MCF 10A (cell line): ENCODE results near the gene GJC1. TPM values are rescaled to one million over a fixed set of nuclear protein-coding genes. Genes with fewer than 3 reads are reported as not detected.

Experiments
- BruUV-seq: library from RNA; stranded (reverse); fragments of 400-500 nt; replicated peaks from 2 replicates; lab custom pipeline; 2021; lab: Mats Ljungman, UMichigan
- CTCF ChIA-PET: fragments of 300-600 bp; sonication (Branson Sonifier 250); formaldehyde crosslinking; extraction: SDS; loops from one replicate; lab custom pipeline; 2021; ENCODE audit warnings: antibody characterized with exemption, inconsistent platforms; lab: Yijun Ruan, JAX
- POLR2A ChIA-PET: fragments of 300-600, 350-650 bp; sonication (Branson Sonifier 250); formaldehyde crosslinking; extraction: SDS; loops from one replicate; lab custom pipeline; 2020; ENCODE audit warnings: antibody characterized with exemption, inconsistent platforms; lab: Yijun Ruan, JAX
- DNase-seq: peaks from one replicate; pipeline ENCODE4 v3.0.0-alpha.2; 2018; ENCODE audit not compliant: unreplicated experiment
- H3K27ac Mint-ChIP-seq: one replicate; pipeline ENCODE4 v1.8.0; 2022; ENCODE audit warnings: mild to moderate bottlenecking, low read depth, mixed read lengths; ENCODE audit not compliant: unreplicated experiment
- H3K27me3 Mint-ChIP-seq: one replicate; pipeline ENCODE4 v1.8.0; 2022; ENCODE audit warnings: mixed read lengths; ENCODE audit not compliant: insufficient read depth, unreplicated experiment
- H3K36me3 Mint-ChIP-seq: one replicate; pipeline ENCODE4 v1.8.0; 2022; ENCODE audit warnings: mild to moderate bottlenecking, moderate library complexity, mixed read lengths; ENCODE audit not compliant: insufficient read depth, unreplicated experiment
- H3K4me1 Mint-ChIP-seq: one replicate; pipeline ENCODE4 v1.8.0; 2022; ENCODE audit warnings: mixed read lengths; ENCODE audit not compliant: insufficient read depth, unreplicated experiment
- H3K4me3 Mint-ChIP-seq: one replicate; pipeline ENCODE4 v1.8.0; 2022; ENCODE audit warnings: mild to moderate bottlenecking, moderate library complexity, mixed read lengths; ENCODE audit not compliant: unreplicated experiment
- H3K9me3 Mint-ChIP-seq: one replicate; pipeline ENCODE4 v1.8.0; 2022; ENCODE audit warnings: mixed read lengths; ENCODE audit not compliant: unreplicated experiment
- intact Hi-C: fragments of 100-400 bp; cut with micrococcal nuclease; formaldehyde crosslinking; loops from 2 replicates; pipeline ENCODE4 v1.14.1; 2022
- total RNA-seq: library from RNA; stranded (reverse); gene quantifications from 2 replicates; pipeline ENCODE4 v1.2.3, GENCODE V29; 2022
- TF ChIP-seq, protein P1 (sequence below): fragments of 200-600 bp; IDR thresholded peaks from one replicate; pipeline ENCODE4 v1.8.0; 2022; ENCODE audit warnings: antibody characterized with exemption, mild to moderate bottlenecking; ENCODE audit not compliant: unreplicated experiment

The GJC1 gene
- total RNA-seq, 1 experiment from 2014 or later = 6.9 TPM

DNA sequence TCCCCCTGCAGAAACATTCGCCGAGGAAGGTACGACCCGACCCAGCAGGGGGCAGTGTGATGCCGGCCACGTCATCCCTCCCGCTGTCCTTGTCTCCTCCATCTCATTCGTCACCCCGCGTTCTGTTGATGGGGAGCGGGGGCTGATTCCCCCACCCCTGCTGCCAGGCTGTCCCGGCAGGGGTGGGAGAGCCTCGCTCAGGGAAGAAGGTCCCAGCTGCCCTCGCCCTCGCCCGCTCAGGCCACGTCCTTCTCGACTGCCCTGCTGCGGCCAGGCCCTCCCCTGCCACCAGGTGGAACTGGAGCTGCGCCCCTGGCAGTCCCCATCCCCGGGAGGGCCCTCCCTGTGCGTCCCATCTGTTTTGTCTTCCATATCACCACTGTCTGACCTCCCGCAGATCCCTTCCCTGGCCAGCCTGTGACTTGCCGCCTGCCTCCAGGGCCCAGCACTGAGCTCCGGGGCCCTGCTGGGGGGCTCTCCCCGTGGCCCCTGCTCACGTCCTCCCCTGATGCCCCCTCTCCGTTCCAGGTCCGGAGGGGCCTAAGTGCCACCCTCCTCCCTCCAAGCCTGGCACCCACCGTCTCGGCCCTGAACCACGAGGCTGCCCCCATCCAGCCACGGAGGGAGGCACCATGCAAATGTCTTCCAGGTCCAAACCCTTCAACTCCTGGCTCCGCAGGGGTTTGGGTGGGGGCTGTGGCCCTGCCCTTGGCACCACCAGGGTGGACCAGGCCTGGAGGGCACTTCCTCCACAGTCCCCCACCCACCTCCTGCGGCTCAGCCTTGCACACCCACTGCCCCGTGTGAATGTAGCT is 50.7 kb downstream of the GJC1 start:
- H3K9me3 Mint-ChIP-seq = no peaks in the 10 kb centered on the region
- intact Hi-C loops = loop anchor here (1.0 kb wide), 2 partner anchors 50 to 86 kb away; no protein-coding TSS in a partner anchor
- ChIA-PET POLR2A (interaction anchor here (0.7 to 1.6 kb wide), 5 partner anchors 41 to 277 kb away, joined by 3 to 5 read pairs (median 3); no protein-coding TSS in a partner anchor), CTCF (interaction anchor here (0.6 to 9.4 kb wide), 24 partner anchors 8 to 338 kb away, joined by 3 to 233 read pairs (median 4); no protein-coding TSS in a partner anchor)
- TF ChIP-seq, protein P1, sequence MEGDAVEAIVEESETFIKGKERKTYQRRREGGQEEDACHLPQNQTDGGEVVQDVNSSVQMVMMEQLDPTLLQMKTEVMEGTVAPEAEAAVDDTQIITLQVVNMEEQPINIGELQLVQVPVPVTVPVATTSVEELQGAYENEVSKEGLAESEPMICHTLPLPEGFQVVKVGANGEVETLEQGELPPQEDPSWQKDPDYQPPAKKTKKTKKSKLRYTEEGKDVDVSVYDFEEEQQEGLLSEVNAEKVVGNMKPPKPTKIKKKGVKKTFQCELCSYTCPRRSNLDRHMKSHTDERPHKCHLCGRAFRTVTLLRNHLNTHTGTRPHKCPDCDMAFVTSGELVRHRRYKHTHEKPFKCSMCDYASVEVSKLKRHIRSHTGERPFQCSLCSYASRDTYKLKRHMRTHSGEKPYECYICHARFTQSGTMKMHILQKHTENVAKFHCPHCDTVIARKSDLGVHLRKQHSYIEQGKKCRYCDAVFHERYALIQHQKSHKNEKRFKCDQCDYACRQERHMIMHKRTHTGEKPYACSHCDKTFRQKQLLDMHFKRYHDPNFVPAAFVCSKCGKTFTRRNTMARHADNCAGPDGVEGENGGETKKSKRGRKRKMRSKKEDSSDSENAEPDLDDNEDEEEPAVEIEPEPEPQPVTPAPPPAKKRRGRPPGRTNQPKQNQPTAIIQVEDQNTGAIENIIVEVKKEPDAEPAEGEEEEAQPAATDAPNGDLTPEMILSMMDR = peak; percentile 80
- peaks cover 11% of the 10 kb centered on the region for H3K4me1 Mint-ChIP-seq
- peak; percentile 76 for DNase-seq
- peaks cover 6% of the 10 kb centered on the region for H3K36me3 Mint-ChIP-seq
- BruUV-seq = no TSS peak
- H3K4me3 Mint-ChIP-seq = peak overlapping the region; percentile 74
- H3K27ac Mint-ChIP-seq = no peak overlapping the region
- H3K27me3 Mint-ChIP-seq = no peaks in the 10 kb centered on the region

DNA sequence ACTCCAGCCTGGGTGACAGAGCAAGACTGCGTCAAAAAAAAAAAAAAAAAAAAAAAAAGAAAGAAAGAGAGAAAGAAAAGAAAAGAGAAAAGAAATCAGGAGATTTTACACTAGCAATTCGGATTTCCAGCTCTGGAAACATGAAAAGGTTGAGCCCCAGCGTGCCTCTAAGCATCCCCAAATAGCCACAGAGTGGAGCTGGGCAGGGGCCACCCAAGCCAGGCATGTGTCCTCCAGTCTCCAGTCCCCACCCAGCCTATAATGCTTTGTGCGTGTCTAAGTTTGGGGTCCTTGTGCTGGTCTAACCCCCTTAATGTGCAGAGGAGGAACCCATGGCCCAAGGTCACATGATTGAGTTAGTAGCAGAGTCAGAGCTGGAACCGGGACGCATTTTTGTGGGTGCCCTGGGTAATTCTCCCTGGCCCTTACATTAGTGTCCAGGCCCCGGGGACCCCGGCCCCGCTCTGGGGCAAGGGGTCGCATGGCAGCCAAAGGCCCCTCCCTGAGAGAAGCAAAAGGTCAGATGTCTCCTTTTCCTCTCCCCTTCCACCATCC is 51.4 kb downstream of the GJC1 start:
- BruUV-seq = no TSS peak
- H3K27ac Mint-ChIP-seq = no peak overlapping the region
- TF ChIP-seq, protein P1 = no peak
- H3K4me3 Mint-ChIP-seq = peak overlapping the region; percentile 74
- POLR2A ChIA-PET = interaction anchor here (0.6 to 1.5 kb wide), 3 partner anchors 63 to 100 kb away, joined by 3 read pairs; no protein-coding TSS in a partner anchor
- peaks cover 11% of the 10 kb centered on the region for H3K4me1 Mint-ChIP-seq
- DNase-seq = no peak
- H3K27me3 Mint-ChIP-seq = peaks cover 5% of the 10 kb centered on the region
- H3K36me3 Mint-ChIP-seq = peaks cover 6% of the 10 kb centered on the region
- no peaks in the 10 kb centered on the region for H3K9me3 Mint-ChIP-seq
- intact Hi-C loops = loop anchor here (1.0 kb wide), 2 partner anchors 51 to 87 kb away; no protein-coding TSS in a partner anchor
- CTCF ChIA-PET = interaction anchor here (0.6 to 9.4 kb wide), 20 partner anchors 8 to 242 kb away, joined by 3 to 233 read pairs (median 4); partner anchors contain the start of gene HIGD1B

DNA sequence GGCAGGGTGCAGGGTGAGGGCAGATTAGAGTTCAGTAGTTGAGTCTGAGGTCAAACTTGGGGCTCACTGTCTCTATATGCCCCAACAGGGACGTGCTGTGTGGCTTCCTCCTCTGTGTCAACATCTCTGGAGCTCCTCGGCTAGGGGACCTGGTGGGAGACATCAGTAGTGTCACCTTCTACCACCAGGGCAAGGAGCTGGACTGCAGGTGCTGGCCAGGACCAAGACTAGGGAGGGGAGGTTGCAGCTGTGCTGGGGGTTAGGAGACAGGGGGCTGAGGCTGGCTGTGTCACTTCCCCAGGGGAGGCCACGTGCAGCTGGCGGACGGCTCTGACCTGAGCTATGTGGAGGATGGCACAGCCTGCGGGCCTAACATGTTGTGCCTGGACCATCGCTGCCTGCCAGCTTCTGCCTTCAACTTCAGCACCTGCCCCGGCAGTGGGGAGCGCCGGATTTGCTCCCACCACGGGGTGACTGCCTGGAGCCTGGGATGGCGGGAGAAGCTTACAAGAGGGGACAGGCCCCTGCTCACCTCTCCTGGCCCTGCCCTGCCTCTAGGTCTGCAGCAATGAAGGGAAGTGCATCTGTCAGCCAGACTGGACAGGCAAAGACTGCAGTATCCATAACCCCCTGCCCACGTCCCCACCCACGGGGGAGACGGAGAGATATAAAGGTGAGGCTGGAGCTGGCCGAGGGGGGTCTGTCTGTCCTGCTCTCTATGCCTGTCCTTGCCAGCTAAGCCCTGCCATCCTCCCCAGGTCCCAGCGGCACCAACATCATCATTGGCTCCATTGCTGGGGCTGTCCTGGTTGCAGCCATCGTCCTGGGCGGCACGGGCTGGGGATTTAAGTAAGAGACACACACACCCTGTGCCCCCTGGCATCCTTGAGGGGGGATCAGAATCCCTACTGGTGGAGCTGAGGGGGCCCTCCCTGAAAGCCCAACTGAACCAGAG is 52.4 kb downstream of the GJC1 start:
- no TSS peak for BruUV-seq
- Mint-ChIP-seq H3K27me3 (peaks cover 13% of the 10 kb centered on the region), H3K36me3 (peaks cover 6% of the 10 kb centered on the region), H3K27ac (peak overlapping the region; percentile 31), H3K4me1 (peaks cover 11% of the 10 kb centered on the region), H3K4me3 (no peak overlapping the region), H3K9me3 (no peaks in the 10 kb centered on the region)
- CTCF ChIA-PET = interaction anchor here (0.7 to 9.4 kb wide), 12 partner anchors 17 to 243 kb away, joined by 3 to 233 read pairs (median 4); partner anchors contain the start of gene HIGD1B
- TF ChIP-seq, protein P1 = no peak
- POLR2A ChIA-PET = interaction anchor here (0.6 to 1.1 kb wide), 4 partner anchors 64 to 121 kb away, joined by 3 to 4 read pairs (median 3); no protein-coding TSS in a partner anchor
- no peak for DNase-seq
- intact Hi-C loops = no loop called here
